GM12865 (cell line): ENCODE data around the gene CNKSR2.

Experiments
- DNase-seq: peaks from one replicate; pipeline ENCODE4 v3.0.0; 2010; ENCODE audit warnings: low read depth
- H3K4me3 ChIP-seq: 2 replicates; pipeline ENCODE4 v1.5.1; 2011; ENCODE audit warnings: mild to moderate bottlenecking, low read depth, low read length, control low read depth
- CTCF ChIP-seq: IDR thresholded peaks from 2 replicates; pipeline ENCODE4 v1.5.1; 2011; ENCODE audit warnings: low read length, control low read depth, low read depth, inconsistent platforms; ENCODE audit not compliant: insufficient read depth; ENCODE audit errors: missing control alignments

Gene CNKSR2

GRCh38 chrX:21394792-21395191, 20.6 kb downstream of the CNKSR2 start:
- no peak for DNase-seq
- no peak overlapping the region for H3K4me3 ChIP-seq
- TF ChIP-seq CTCF, result no peak

- TF ChIP-seq CTCF, result no peak
- no peak for DNase-seq
- H3K4me3 ChIP-seq, result no peak overlapping the region
These were observed 24.2 kb downstream of the CNKSR2 start for GRCh38 chrX:21398426-21398825.

GRCh38 chrX:21400408-21401121, 26.3 kb downstream of the CNKSR2 start:
- no peak for DNase-seq
- TF ChIP-seq CTCF, result no peak
- H3K4me3 ChIP-seq, result no peak overlapping the region

GRCh38 chrX:21408307-21408706, 34.1 kb downstream of the CNKSR2 start:
- DNase-seq, result no peak
- TF ChIP-seq CTCF, result no peak
- no peak overlapping the region for H3K4me3 ChIP-seq

GRCh38 chrX:21408788-21409187, 34.6 kb downstream of the CNKSR2 start:
- H3K4me3 ChIP-seq, result no peak overlapping the region
- DNase-seq, result no peak
- TF ChIP-seq CTCF, result no peak

- no peak for DNase-seq
- no peak for TF ChIP-seq CTCF
- H3K4me3 ChIP-seq, result no peak overlapping the region
These were observed 37.8 kb downstream of the CNKSR2 start for GRCh38 chrX:21412029-21412428.

GRCh38 chrX:21412883-21413282, 38.7 kb downstream of the CNKSR2 start:
- DNase-seq, result no peak
- TF ChIP-seq CTCF, result no peak

More at GRCh38 chrX:21412883-21413282, 38.7 kb downstream of the CNKSR2 start:
- H3K4me3 ChIP-seq, result no peak overlapping the region
